ENCODE data around the gene SMTN. TPM values are rescaled to one million over a fixed set of nuclear protein-coding genes. Genes with fewer than 3 reads are reported as not detected.

SMTN gene
- total and polyA plus RNA-seq, 9 of the 15 experiments (the other 6 are each of a cell fraction or from before 2014, with no cell fraction given) = 2.5 to 41.1 (median 16.1) TPM

GRCh38 chr22:31048570-31048969 lies 32.5 kb upstream of the SMTN start (continued):
- TF ChIP-seq, protein P1, sequence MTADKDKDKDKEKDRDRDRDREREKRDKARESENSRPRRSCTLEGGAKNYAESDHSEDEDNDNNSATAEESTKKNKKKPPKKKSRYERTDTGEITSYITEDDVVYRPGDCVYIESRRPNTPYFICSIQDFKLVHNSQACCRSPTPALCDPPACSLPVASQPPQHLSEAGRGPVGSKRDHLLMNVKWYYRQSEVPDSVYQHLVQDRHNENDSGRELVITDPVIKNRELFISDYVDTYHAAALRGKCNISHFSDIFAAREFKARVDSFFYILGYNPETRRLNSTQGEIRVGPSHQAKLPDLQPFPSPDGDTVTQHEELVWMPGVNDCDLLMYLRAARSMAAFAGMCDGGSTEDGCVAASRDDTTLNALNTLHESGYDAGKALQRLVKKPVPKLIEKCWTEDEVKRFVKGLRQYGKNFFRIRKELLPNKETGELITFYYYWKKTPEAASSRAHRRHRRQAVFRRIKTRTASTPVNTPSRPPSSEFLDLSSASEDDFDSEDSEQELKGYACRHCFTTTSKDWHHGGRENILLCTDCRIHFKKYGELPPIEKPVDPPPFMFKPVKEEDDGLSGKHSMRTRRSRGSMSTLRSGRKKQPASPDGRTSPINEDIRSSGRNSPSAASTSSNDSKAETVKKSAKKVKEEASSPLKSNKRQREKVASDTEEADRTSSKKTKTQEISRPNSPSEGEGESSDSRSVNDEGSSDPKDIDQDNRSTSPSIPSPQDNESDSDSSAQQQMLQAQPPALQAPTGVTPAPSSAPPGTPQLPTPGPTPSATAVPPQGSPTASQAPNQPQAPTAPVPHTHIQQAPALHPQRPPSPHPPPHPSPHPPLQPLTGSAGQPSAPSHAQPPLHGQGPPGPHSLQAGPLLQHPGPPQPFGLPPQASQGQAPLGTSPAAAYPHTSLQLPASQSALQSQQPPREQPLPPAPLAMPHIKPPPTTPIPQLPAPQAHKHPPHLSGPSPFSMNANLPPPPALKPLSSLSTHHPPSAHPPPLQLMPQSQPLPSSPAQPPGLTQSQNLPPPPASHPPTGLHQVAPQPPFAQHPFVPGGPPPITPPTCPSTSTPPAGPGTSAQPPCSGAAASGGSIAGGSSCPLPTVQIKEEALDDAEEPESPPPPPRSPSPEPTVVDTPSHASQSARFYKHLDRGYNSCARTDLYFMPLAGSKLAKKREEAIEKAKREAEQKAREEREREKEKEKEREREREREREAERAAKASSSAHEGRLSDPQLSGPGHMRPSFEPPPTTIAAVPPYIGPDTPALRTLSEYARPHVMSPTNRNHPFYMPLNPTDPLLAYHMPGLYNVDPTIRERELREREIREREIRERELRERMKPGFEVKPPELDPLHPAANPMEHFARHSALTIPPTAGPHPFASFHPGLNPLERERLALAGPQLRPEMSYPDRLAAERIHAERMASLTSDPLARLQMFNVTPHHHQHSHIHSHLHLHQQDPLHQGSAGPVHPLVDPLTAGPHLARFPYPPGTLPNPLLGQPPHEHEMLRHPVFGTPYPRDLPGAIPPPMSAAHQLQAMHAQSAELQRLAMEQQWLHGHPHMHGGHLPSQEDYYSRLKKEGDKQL (CRISPR knock-in tag; IDR thresholded peaks at IDR 0.05; ENCODE audit: borderline replicate concordance) = no peak
- TF ChIP-seq CBFA2T2 (conservative IDR thresholded peaks at IDR 0.05) (peak; percentile 30; the same call in 1 of the 2 replicates), ZNF780A (CRISPR knock-in tag; IDR thresholded peaks at IDR 0.05) (no peak), BCLAF1 (IDR thresholded peaks at IDR 0.05; ENCODE audit: borderline replicate concordance in 1 of 2, control insufficient read depth in 1 of 2, low read depth in 2 of 2, low read length in 1 of 2) (no peak)

Measured in K562 (cell line).